ENCODE results near the gene LHX6.

Gene LHX6

DNA sequence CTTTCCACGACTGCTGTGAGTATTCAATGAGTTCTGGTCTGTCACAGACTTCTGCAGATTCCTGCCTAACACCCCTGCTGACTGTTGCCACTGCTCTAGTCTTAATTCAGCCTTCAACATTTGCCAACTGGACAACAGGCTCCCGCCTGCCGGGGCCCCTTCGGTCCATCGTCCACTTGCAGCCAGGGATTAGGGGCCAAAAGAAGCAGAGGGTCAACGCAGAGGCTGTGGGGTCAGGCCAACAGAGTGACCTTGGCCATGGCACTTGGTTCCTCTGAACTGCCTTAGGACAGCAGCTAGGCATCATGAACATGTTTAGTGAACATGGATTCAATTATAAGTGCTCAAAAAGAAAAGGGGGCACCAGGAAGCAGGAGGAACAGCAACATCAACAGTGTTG is 40.4 kb downstream of the LHX6 start:
- no peak for DNase-seq

DNA sequence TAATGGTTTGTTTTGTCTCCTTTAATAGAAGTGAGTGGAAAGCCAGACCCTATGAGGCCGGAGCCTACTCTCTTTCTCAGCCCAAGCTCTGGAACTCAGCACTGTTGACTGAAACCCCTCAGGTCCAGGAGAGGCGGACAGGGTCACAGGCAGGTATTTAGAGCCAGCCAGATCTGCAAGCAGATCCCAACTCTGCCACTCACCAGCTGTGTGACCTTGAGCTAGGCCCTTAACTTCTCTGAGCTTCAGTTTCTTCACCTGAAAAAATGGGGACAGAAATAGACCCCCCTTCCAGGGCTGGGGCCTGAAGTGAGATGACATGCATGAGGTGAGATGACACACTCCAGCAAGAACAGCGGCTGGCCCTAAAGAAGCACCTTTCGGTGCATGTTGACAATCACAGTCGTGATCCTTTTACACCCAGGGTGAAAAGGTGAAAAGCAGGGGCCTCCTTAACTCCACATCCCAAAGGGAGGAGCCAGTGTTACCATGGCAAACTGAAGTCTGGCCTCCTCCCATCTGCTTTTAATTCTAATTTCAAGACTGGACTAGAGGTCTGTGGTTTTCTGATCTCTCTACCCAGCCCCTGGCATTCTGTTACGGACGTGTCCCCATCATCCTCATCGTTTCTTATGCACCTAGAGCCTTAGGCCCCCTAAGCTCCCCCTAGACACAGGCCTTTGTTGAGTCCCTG is 41.8 kb downstream of the LHX6 start:
- no peak for DNase-seq

DNA sequence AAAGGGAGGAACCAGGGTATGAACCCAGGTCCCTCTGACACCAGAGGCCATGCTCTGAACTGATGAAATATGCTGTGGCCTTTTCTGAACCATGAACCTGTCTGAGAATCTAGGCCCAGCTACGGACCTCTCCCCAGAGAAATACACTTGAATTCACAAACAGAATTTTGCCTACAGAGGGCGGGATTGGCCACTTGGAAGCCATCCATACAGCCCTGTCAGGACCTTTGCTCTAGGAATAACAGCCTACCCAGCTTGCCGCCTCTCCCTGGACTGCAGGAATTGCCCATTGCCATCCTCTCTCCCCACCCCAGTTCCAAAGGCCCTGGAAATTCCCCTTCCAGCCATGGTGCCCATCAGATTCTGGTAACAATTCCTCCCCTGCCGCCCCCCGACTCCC is 42.5 kb downstream of the LHX6 start:
- DNase-seq: no peak

DNA sequence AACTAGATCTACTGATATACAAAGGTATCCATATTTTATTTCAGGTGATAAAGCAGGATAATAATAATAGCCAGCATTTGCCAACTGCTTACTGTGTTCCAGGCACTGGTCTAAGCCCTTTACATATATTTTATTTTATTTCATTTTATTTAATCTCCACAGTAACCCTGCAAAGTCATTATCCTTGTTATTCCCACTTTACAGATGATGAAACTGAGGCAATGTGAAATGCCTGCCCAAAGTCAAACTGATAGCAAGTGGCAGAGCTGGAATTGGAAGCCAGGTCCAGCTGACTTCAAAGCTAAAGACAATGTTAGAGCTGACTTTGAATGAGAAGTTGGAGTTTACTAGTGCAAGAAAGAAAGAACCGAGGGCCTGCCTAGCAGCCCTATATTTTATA is 44.2 kb downstream of the LHX6 start:
- no peak for DNase-seq

DNA sequence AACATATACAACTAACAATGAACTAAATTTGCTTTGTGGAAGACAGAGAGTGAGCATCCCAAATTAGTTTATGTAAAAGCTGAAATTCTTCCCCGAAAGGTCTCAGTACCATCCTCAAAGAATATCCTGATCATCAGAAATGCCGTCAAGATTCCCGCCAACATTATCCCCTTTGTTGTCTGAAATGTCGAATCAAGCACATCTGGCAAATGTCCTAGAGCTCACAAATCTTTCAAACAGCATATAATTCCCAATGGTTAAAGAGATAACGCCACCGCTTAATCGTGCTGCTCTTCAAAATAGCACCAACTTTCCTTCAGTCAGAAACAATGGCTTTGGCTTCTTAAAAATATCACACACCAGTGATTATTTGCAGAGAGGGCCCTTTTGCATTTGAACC is 45.3 kb downstream of the LHX6 start:
- no peak for DNase-seq

DNA sequence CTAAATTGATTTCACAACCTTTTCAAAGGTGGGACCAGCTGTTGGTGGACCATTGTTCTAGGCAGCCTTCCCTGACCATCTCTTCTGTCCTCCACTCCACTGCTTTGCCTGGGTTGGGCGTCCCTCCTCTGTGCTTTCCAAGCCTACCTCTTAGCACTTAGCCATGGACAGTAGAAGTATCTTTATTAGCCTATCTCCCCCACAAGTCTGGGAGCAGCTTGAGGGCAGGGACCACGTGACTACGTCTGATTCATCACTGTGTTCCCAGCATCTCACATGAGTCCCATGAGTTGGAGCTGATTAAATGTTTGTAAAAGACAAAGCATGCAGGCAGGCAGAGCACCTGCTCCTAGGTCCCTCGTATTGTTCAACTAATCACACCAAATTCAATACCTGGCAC is 48.1 kb downstream of the LHX6 start:
- no peak for DNase-seq

DNA sequence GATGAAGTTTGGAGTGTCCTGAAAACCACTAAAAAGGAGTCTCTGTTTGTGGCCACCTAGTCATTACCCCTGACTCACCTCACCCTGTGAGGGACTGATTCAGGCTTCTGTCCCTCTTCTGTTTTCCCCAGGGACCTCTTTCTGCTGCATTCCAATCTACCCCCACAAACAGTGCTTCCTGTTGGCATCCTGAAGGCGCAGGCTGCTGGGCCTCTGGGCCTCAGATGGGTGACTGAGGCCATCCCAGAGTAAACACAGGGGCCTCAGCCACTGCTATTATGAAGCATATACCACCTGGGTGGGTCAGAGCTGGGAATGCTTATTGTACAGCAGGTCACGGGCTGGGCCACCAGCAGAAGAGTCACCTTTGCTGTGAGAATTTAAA is 49.1 kb downstream of the LHX6 start:
- DNase-seq: no peak

DNA sequence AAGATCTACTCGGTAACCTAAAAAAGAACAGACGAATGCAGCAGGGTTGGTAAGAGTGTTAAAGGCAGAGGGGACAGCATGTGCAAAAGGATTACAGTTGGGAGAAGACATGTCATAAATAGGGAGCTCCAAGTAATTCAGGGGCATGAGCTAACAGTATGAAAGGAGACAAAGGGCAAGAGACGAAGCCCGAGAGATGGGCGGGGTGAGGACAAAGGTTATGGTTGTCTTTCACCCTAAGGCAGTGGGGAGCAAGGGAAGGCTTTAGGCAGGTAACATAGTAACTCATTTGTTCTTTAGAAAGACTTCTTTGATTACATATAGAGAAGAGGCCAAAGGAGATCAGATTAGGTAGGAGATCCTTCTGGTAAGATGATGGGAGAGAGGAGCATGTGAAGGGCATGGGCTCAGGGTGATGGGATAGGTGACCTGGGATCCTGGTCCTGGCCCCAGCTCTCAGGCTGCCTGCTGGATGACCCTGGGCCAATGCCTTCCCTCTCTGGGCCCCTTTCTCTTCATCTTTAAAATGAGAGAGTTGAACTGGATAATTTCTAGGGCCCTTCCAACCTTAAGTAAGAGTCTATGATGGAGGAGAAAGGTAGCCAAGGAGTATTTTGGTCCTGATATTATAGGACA is 49.6 kb downstream of the LHX6 start:
- DNase-seq: no peak

DNA sequence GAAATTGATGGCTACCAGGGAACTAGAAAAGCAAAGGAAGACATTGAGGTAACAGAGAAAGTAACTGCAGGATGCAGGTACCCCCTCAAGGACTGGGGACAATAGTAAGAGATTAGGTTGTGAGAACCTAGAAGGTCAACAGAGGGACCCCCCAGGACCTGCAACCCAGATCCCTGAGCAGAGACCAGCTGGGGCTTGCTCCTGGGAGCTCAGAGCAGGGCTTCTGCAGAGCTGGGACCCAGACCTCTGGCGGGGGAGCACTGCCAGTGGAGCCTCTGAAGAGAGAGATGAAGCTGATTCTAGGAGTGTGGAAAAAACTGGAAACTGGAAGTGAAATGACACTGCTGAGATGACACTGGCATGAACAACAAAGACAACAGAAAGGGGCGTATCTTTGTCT is 51.8 kb downstream of the LHX6 start:
- DNase-seq: no peak

DNA sequence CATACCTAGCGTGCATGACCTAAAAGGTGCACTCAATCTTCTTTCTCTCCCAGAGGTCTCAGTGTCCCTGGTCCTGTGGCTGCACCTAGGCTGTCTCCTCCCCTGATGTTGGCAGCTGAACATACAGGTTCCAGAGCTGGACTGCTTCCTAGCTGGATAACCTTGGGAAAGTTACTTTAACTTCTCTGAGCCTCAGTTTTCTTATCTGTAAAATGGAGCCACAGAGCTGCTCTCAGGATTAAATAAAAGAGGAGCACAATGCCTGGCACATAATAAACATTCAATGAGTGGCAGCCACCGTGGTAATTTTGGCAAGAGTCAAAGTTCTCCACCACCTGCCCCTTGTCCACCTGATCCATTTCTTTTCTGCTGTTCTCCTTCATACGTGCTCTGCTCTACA is 55.1 kb downstream of the LHX6 start:
- no peak for DNase-seq

DNA sequence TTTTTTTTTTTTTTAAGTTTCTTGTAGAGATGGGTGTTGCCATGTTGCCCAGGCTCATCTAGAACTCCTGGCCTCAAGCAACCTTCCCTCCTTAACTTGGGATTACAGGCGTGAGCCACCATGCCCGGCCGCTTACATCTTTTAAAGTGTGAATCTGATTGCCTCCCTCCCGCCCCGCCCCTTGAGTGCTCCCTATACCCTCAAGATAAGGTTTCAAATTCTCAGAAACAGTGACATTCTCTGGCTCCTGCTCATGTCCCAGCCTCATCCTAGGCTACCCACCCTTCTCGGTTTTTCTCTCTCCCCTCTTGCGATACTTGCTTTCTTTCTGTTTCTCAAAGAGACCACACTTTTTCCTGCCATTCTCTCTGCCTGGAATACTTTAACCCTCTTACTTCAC is 56.6 kb downstream of the LHX6 start:
- no peak for DNase-seq

DNA sequence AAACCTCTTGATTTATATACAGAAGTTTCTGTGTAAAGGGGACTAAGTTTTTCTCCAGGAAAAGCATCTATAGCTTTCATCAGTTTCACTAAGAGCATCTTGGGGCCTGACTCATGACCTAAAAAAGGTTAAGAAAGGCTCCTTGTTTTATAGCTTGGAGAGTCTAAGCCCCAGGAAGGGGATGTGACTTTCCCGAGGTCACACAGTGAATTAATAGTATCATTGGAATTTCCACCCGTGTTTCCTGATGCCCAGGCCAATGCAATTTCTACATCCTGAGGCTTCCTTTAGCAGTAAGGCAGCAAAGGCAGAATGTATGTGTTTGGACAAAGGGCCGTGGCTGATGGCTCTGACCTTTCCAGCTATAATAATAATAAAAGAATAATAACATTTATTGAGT is 60.4 kb downstream of the LHX6 start:
- no peak for DNase-seq

DNA sequence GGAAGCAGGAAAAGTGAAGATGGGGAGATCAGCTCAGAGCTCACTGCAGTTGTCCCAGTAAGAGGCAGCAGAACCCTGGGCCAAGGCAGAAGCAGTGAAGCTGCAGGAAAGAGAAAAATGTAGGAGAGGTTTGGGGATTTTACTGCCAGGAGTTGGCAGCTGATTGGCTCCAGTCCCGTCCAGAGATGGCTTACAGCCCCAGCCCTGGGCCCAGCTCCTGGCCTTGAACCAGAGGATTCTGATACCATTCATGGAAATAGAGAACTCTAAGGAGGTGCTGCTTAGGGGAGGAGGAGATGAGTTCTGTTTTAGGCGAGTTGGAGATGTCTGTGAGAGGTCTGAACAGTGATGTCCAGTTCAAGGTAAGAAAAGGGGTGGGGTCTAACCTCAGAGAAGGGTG is 64.5 kb downstream of the LHX6 start:
- DNase-seq: no peak

DNA sequence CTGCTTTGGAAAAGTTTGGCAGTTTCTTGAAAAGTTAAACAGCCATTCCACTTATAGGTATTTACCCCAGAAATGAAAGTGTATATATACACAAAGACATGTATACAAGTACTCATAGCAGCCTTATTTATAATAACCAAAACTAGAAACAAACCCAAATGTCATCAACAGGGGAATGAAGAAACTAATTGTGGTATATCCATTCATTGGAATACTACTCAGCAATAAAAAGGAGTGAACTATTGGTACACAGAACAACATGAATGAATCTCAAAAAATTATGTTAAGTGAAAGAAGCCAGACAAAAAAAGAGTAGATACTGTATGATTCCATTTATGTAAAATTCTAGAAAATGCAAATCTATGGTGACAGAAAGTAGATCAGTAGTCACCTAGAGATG is 66.3 kb downstream of the LHX6 start:
- DNase-seq: no peak

DNA sequence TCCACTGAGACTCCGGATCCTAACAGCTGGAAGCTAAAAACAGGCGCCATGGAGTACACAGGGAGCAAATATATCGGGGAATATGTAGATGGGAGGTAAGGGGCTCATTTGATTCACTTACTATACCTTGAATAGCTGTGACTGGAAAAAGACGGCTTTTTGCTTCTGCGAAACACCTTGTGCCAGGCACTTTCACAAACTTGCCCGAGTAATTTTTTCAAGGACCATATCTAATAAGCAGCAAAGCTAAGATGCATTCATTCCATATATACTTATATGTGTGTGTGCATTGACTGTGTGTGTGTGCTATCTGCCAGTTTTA is 68.9 kb downstream of the LHX6 start:
- DNase-seq: no peak

DNA sequence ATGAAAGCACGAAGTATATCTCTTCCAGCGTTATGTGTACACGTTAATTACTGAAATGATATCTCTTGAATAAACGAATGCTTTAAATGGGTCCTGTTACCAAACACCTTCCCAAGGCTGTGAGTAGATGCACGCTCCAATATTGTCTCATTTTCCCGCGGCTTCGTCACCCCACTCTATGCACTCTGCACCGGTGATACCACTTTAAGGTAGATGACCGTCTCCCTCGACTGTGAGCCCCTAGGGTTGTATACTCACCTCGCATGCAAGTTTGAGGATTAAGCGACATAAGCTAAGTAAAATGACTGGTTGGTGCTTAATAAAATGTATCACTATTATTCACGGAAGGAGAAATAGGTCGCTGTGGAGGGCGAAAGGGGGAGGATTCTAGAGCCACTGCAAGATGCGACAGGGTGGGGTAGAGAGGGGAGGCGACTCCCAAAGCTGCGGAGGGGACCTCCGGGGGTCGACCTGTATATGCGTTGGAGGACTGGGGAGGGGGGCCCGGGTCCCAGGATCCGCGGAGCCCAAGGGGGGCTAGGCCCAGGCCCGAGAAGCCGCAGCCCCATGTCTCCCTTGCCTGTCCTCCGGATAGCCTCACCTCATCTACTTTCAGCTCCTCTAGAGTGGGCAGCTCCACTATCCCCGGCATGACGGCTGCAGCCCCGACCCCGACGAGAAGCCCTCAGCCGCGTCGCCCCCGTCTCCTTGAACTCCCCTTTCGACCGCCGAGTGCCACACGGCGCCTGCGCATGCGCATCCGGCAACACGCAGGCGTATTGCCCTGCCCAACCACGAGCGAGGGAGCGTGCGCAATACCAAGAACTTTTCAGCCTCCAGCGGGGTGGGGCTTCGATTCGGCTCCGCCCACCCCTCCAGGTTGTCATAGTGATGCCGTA is 69.5 kb downstream of the LHX6 start, which contains the start of the genes MORN5 and NDUFA8:
Gene MORN5, plus strand, starts transcription at position 883 of the 899 bp plus-strand sequence. CDS start 65 bp downstream, outside the sequence.
Gene NDUFA8, minus strand, starts transcription at position 754 of the 899 bp plus-strand sequence. Its CDS starts 102 bp downstream, at position 652.
- DNase-seq: peak; percentile 98

DNA sequence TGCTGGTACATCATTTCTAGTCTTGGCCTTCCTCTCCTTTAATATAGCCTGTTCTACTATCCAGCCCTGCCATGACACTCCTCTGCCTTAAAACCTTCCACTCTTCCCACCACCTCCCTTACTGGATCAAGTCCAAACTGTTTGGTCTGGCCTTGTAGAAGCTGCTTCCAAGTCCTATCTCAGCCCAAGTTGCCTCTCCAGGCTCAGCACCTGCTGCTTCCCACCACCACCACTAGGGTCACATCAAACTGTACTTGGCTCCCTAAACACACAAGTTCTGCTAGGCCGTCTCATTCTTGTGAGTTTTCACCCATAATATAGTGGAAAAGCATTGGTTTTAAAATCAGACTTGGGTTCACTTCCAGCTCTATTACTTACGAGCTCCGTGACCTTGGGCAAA is 70.6 kb downstream of the LHX6 start:
- peak; percentile 66 for DNase-seq

DNA sequence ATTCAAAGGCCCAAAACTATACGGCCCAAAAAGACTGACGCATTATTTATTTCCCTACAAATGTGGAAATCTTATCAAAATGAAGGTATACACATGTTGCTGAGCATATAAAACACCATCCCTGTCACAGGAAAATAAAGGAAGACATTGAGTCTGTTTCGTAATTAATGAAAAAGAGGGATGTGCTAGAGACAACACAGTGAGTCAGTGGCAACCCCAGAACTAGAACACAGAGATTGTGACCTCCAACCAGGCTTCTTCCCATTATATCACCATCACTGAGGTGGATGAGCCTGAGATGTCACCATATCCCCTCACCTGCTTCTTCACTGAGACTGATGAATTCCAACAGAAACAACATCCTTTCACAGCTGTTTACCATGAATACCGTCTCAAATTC is 73.0 kb downstream of the LHX6 start:
- DNase-seq: no peak
